Measurements from ENCODE around the gene SNTA1.

- no peak for TF ChIP-seq EZH2 (IDR thresholded peaks at IDR 0.05; ENCODE audit: insufficient read depth, low read length)
- TF ChIP-seq CTCF (IDR thresholded peaks at IDR 0.05; ENCODE audit: insufficient read depth, low read depth, low read length) = no peak
Measured at GRCh38 chr20:33400812-33401183, 42.8 kb downstream of the SNTA1 start.

Measured in astrocyte (in vitro differentiated cells and primary cell).